GM23338 (cell line): Measurements from ENCODE around the gene ICAM3. TPM values are rescaled to one million over a fixed set of nuclear protein-coding genes. Genes with fewer than 3 reads are reported as not detected.

ENCODE experiments used
- ATAC-seq: fragments of 200-7000 bp; cut with Tn5 transposase; 3 replicates; pipeline ENCODE4 v1.9.1; 2020
- DNase-seq: peaks from one replicate; pipeline ENCODE4 v3.0.0-alpha.2; 2015; ENCODE audit warnings: low spot score
- H2AFZ ChIP-seq: fragments of 200-600 bp; sonication (generic); 2 replicates; pipeline ENCODE4 v1.8.0; 2016; ENCODE audit warnings: antibody characterized with exemption, mild to moderate bottlenecking, moderate library complexity
- H3F3A ChIP-seq: fragments of 200-600 bp; sonication (generic); replicated peaks from 2 replicates; pipeline ENCODE4 v1.8.0; 2017; ENCODE audit warnings: antibody characterized with exemption, mixed run types, low read depth
- H3K27ac ChIP-seq: fragments of 200-600 bp; sonication (generic); 2 replicates; pipeline ENCODE4 v1.6.1; 2016; ENCODE audit warnings: low read depth
- H3K27me3 ChIP-seq: fragments of 200-600 bp; sonication (generic); 2 replicates; pipeline ENCODE4 v1.8.0; 2016; ENCODE audit warnings: mild to moderate bottlenecking, mixed run types, moderate library complexity; ENCODE audit not compliant: insufficient read depth
- H3K36me3 ChIP-seq: fragments of 200-600 bp; sonication (generic); 2 replicates; pipeline ENCODE4 v1.8.0; 2016; ENCODE audit warnings: mild to moderate bottlenecking; ENCODE audit not compliant: insufficient read depth
- H3K4me1 ChIP-seq: fragments of 200-600 bp; sonication (generic); 2 replicates; pipeline ENCODE4 v1.8.0; 2016; ENCODE audit warnings: mild to moderate bottlenecking, moderate library complexity; ENCODE audit not compliant: insufficient read depth
- H3K4me2 ChIP-seq: fragments of 200-600 bp; sonication (generic); 2 replicates; pipeline ENCODE4 v1.7.1; 2017; ENCODE audit warnings: mixed run types
- H3K4me3 ChIP-seq: fragments of 200-600 bp; sonication (generic); 2 replicates; pipeline ENCODE4 v1.6.1; 2016; ENCODE audit warnings: mixed run types
- H3K79me2 ChIP-seq: fragments of 200-600 bp; sonication (generic); replicated peaks from 2 replicates; pipeline ENCODE4 v1.8.0; 2017; ENCODE audit warnings: mild to moderate bottlenecking; ENCODE audit not compliant: insufficient read depth
- H3K9me2 ChIP-seq: fragments of 200-600 bp; sonication (generic); 2 replicates; pipeline ENCODE4 v1.8.0; 2017; ENCODE audit not compliant: insufficient read depth
- H4K20me1 ChIP-seq: fragments of 200-600 bp; sonication (generic); replicated peaks from 2 replicates; pipeline ENCODE4 v1.8.0; 2017; ENCODE audit warnings: mild to moderate bottlenecking; ENCODE audit not compliant: insufficient read depth
- H3K27ac Mint-ChIP-seq: 2 replicates; pipeline ENCODE4 v1.8.0; 2020; ENCODE audit warnings: inconsistent platforms, mild to moderate bottlenecking, moderate library complexity, mixed read lengths
- H3K27me3 Mint-ChIP-seq: 3 replicates; pipeline ENCODE4 v1.8.0; 2022; ENCODE audit warnings: low read depth, mild to moderate bottlenecking, moderate library complexity, mixed read lengths, inconsistent platforms; ENCODE audit not compliant: insufficient read depth, poor library complexity
- H3K36me3 Mint-ChIP-seq: 3 replicates; pipeline ENCODE4 v1.8.0; 2021; ENCODE audit warnings: low read depth, mild to moderate bottlenecking, inconsistent platforms, moderate library complexity, mixed read lengths
- H3K4me1 Mint-ChIP-seq: 3 replicates; pipeline ENCODE4 v1.8.0; 2020; ENCODE audit warnings: mild to moderate bottlenecking, inconsistent platforms, mixed read lengths
- H3K4me3 Mint-ChIP-seq: 3 replicates; pipeline ENCODE4 v1.8.0; 2021; ENCODE audit warnings: moderate library complexity, mild to moderate bottlenecking, inconsistent platforms, mixed read lengths
- H3K9me3 Mint-ChIP-seq: 3 replicates; pipeline ENCODE4 v1.8.0; 2020; ENCODE audit warnings: moderate library complexity, mild to moderate bottlenecking, inconsistent platforms, mixed read lengths
- CREB1 ChIP-seq: fragments of 250-450 bp; sonication (Bioruptor Pico); IDR thresholded peaks from 2 replicates; pipeline ENCODE4 v1.5.0; 2020; ENCODE audit warnings: low read depth, mild to moderate bottlenecking, moderate library complexity
- CTCF ChIP-seq, 2 experiments: fragments of 200-600 bp in 1 of 2; sonication (generic) in 1 of 2; conservative IDR thresholded peaks; 2 replicates each; pipeline versions ENCODE4 v1.5.1 to v1.6.1; 2016 to 2017; ENCODE audit warnings: antibody characterized with exemption in 2 of 2, low read depth in 2 of 2, mild to moderate bottlenecking in 2 of 2, moderate library complexity in 1 of 2
- ETS1 ChIP-seq: IDR thresholded peaks from 2 replicates; pipeline ENCODE4 v1.6.1; 2016; ENCODE audit warnings: antibody characterized with exemption
- EZH2 ChIP-seq: fragments of 200-600 bp; sonication (generic); IDR thresholded peaks from one replicate; pipeline ENCODE4 v1.8.0; 2017; ENCODE audit warnings: antibody characterized with exemption, mild to moderate bottlenecking, low read depth; ENCODE audit not compliant: unreplicated experiment
- EZH2phosphoT487 ChIP-seq: fragments of 200-600 bp; sonication (generic); IDR thresholded peaks from one replicate; pipeline ENCODE4 v1.8.1; 2018; ENCODE audit warnings: antibody characterized with exemption; ENCODE audit not compliant: unreplicated experiment
- JUNB ChIP-seq: IDR thresholded peaks from one replicate; pipeline ENCODE4 v1.6.1; 2016; ENCODE audit warnings: antibody characterized with exemption; ENCODE audit not compliant: unreplicated experiment
- NANOG ChIP-seq: IDR thresholded peaks from 2 replicates; pipeline ENCODE4 v1.6.1; 2016; ENCODE audit warnings: antibody characterized with exemption, borderline replicate concordance
- POLR2AphosphoS5 ChIP-seq: IDR thresholded peaks from 2 replicates; pipeline ENCODE4 v1.6.1; 2016; ENCODE audit warnings: antibody characterized with exemption, low read depth
- REST ChIP-seq: IDR thresholded peaks from one replicate; pipeline ENCODE4 v1.6.1; 2018; ENCODE audit warnings: antibody characterized with exemption; ENCODE audit not compliant: unreplicated experiment
- STAT1 ChIP-seq: IDR thresholded peaks from one replicate; pipeline ENCODE4 v1.6.1; 2016; ENCODE audit warnings: antibody characterized with exemption; ENCODE audit not compliant: unreplicated experiment
- ZNF114 ChIP-seq: fragments of 250-450 bp; sonication (Bioruptor Pico); IDR thresholded peaks from 2 replicates; pipeline ENCODE4 v1.5.0; 2020; ENCODE audit warnings: mild to moderate bottlenecking, moderate library complexity
- ZNF331 ChIP-seq: fragments of 250-450 bp; sonication (Bioruptor Pico); IDR thresholded peaks from 2 replicates; pipeline ENCODE4 v1.5.0; 2020; ENCODE audit warnings: low read depth, mild to moderate bottlenecking, moderate library complexity
- ZNF462 ChIP-seq: fragments of 250-450 bp; sonication (Bioruptor Pico); IDR thresholded peaks from 2 replicates; pipeline ENCODE4 v1.5.0; 2020; ENCODE audit warnings: mild to moderate bottlenecking, moderate library complexity
- polyA plus RNA-seq: library from polyadenylated mRNA; unstranded; fragments of >200 nt; fragmentation: Nextera tagmentation; extraction: Ambion mirVana; gene quantifications from 2 replicates; pipeline ENCODE4 v1.2.1, GENCODE V29; 2016
- total RNA-seq: library from RNA; depleted of rRNA; stranded (reverse); fragments of >200 nt; shearing (Covaris generic); gene quantifications from 2 replicates; pipeline ENCODE4 v1.2.3, GENCODE V29; 2014

Gene ICAM3
- total and polyA plus RNA-seq, 2 experiments from 2014 or later: 9.6 to 14.7 TPM

- Histone ChIP-seq H3K9me2 (no peaks in the 10 kb centered on the region), H3K4me2 (no peak overlapping the region), H3K27me3 (no peaks in the 10 kb centered on the region), H4K20me1 (no peaks in the 10 kb centered on the region; the same call in 1 of the 2 replicates), H3K79me2 (0 out of 2 replicates have a peak, but pooled peaks cover 3% of the 10 kb centered on the region), H3K36me3 (no peaks in the 10 kb centered on the region), H3K27ac (no peak overlapping the region), H2AFZ (no peak overlapping the region), H3F3A (0 out of 2 replicates have a peak, but pooled peaks cover 3% of the 10 kb centered on the region), H3K4me1 (peaks cover 7% of the 10 kb centered on the region), H3K4me3 (no peak overlapping the region)
- H3K36me3 Mint-ChIP-seq: peaks cover 18% of the 10 kb centered on the region
- DNase-seq: no peak
- no peaks in the 10 kb centered on the region for H3K9me3 Mint-ChIP-seq
- H3K27ac Mint-ChIP-seq: no peak overlapping the region
- no peak overlapping the region; the same call in 2 of the 3 replicates for H3K4me3 Mint-ChIP-seq
- TF ChIP-seq EZH2phosphoT487: no peak
- TF ChIP-seq NANOG: no peak
- no peak for TF ChIP-seq ZNF462 (CRISPR knock-in tag)
- TF ChIP-seq POLR2AphosphoS5: no peak
- TF ChIP-seq ETS1: no peak
- no peak for TF ChIP-seq REST
- TF ChIP-seq EZH2: no peak
- no peak for TF ChIP-seq STAT1
- no peak for TF ChIP-seq JUNB
- TF ChIP-seq ZNF114: no peak
- TF ChIP-seq CTCF (conservative IDR thresholded peaks at IDR 0.05; ENCODE audit: low read depth in 2 of 2): no peak
- TF ChIP-seq ZNF331 (CRISPR knock-in tag): no peak
- no peak for TF ChIP-seq CREB1 (CRISPR knock-in tag)
- no peak for ATAC-seq
- H3K4me1 Mint-ChIP-seq: peaks cover 4% of the 10 kb centered on the region; the same call in 2 of the 3 replicates
- H3K27me3 Mint-ChIP-seq: peaks cover 6% of the 10 kb centered on the region
These were observed 38.7 kb upstream of the ICAM3 start for GRCh38 chr19:10378124-10378523.
